RPMI7951 (cell line): ENCODE data around the gene GRAP2. TPM values are rescaled to one million over a fixed set of nuclear protein-coding genes. Genes with fewer than 3 reads are reported as not detected.

Experiments
- DNase-seq: peaks from one replicate; pipeline ENCODE4 v3.0.0-alpha.2; 2012; ENCODE audit warnings: low read depth
- total RNA-seq: library from RNA; depleted of rRNA; stranded (reverse); fragments of >200 nt; shearing (Covaris generic); gene quantifications from 2 replicates; pipeline ENCODE4 v1.2.3, GENCODE V29; 2014

GRAP2 gene
- total RNA-seq, 1 experiment from 2014 or later, result 0.84 TPM

GRCh38 chr22:39925909-39926679 lies 25.2 kb downstream of the GRAP2 start:
- DNase-seq, result no peak

GRCh38 chr22:39926753-39927152 lies 25.9 kb downstream of the GRAP2 start:
- no peak for DNase-seq

GRCh38 chr22:39927544-39927943 lies 26.7 kb downstream of the GRAP2 start:
- DNase-seq, result no peak

- DNase-seq, result no peak
Observed at GRCh38 chr22:39928536-39929520, 27.9 kb downstream of the GRAP2 start.

- DNase-seq, result no peak
Observed at GRCh38 chr22:39931251-39931650, 30.4 kb downstream of the GRAP2 start.

- no peak for DNase-seq
Observed at GRCh38 chr22:39932166-39932565, 31.3 kb downstream of the GRAP2 start.

GRCh38 chr22:39932918-39933649 lies 32.2 kb downstream of the GRAP2 start:
- peak; percentile 17 for DNase-seq

- DNase-seq, result no peak
Observed at GRCh38 chr22:39933741-39934140, 32.9 kb downstream of the GRAP2 start.

- no peak for DNase-seq
Observed at GRCh38 chr22:39935116-39935515, 34.2 kb downstream of the GRAP2 start.

- no peak for DNase-seq
Observed at GRCh38 chr22:39935612-39936011, 34.7 kb downstream of the GRAP2 start.

GRCh38 chr22:39936523-39937145 lies 35.8 kb downstream of the GRAP2 start:
- DNase-seq, result no peak

GRCh38 chr22:39937906-39938305 lies 37.0 kb downstream of the GRAP2 start:
- DNase-seq, result no peak

GRCh38 chr22:39938509-39939111 lies 37.7 kb downstream of the GRAP2 start:
- no peak for DNase-seq

- no peak for DNase-seq
Observed at GRCh38 chr22:39939830-39940229, 38.9 kb downstream of the GRAP2 start.

GRCh38 chr22:39940757-39941305 lies 39.9 kb downstream of the GRAP2 start:
- no peak for DNase-seq

- no peak for DNase-seq
Observed at GRCh38 chr22:39941601-39942000, 40.7 kb downstream of the GRAP2 start.

GRCh38 chr22:39942439-39943230 lies 41.8 kb downstream of the GRAP2 start:
- DNase-seq, result no peak

GRCh38 chr22:39943337-39943736 lies 42.5 kb downstream of the GRAP2 start:
- DNase-seq, result no peak

GRCh38 chr22:39943953-39944872 lies 43.3 kb downstream of the GRAP2 start:
- DNase-seq, result no peak
